Peyer's patch (tissue), 4 donors: ENCODE measurements around the gene FTO.

Experiments used
- POLR2A ChIP-seq, 2 donors: fragments of 450-650 bp; IDR thresholded peaks; one replicate each; pipeline ENCODE4 v1.5.1; 2017; ENCODE audit warnings: antibody characterized with exemption in 2 of 2, mild to moderate bottlenecking in 2 of 2, moderate library complexity in 2 of 2
- TF ChIP-seq, protein P1 (sequence below), 6 experiments: fragments of 450-650 bp in 4 of 6; fragments of 200-600 bp in 2 of 6; sonication (generic) in 1 of 6; IDR thresholded peaks; one replicate each; pipeline ENCODE4 v1.5.1; 2017 to 2019; ENCODE audit warnings: antibody characterized with exemption in 6 of 6, mild to moderate bottlenecking in 3 of 6, moderate library complexity in 1 of 6

GRCh38 chr16:53878216-53878615 lies 174.3 kb downstream of the FTO start:
- TF ChIP-seq POLR2A (IDR thresholded peaks at IDR 0.05): no peak
- TF ChIP-seq, protein P1, sequence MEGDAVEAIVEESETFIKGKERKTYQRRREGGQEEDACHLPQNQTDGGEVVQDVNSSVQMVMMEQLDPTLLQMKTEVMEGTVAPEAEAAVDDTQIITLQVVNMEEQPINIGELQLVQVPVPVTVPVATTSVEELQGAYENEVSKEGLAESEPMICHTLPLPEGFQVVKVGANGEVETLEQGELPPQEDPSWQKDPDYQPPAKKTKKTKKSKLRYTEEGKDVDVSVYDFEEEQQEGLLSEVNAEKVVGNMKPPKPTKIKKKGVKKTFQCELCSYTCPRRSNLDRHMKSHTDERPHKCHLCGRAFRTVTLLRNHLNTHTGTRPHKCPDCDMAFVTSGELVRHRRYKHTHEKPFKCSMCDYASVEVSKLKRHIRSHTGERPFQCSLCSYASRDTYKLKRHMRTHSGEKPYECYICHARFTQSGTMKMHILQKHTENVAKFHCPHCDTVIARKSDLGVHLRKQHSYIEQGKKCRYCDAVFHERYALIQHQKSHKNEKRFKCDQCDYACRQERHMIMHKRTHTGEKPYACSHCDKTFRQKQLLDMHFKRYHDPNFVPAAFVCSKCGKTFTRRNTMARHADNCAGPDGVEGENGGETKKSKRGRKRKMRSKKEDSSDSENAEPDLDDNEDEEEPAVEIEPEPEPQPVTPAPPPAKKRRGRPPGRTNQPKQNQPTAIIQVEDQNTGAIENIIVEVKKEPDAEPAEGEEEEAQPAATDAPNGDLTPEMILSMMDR (IDR thresholded peaks at IDR 0.05): no peak
